Measurements from ENCODE around the gene MESP1. TPM values are rescaled to one million over a fixed set of nuclear protein-coding genes. Genes with fewer than 3 reads are reported as not detected.

The MESP1 gene
- total RNA-seq, 1 donor from 2014 or later, result not detected

- H3K9me3 ChIP-seq (ENCODE audit: low read depth), result no peaks in the 10 kb centered on the region
- no peaks in the 10 kb centered on the region for H3K4me1 ChIP-seq
- Mint-ChIP-seq H3K27ac (no peak overlapping the region), H3K4me3 (no peak overlapping the region), H3K27me3 (ENCODE audit: insufficient read depth, low read depth) (peaks cover 6% of the 10 kb centered on the region), H3K9me3 (no peaks in the 10 kb centered on the region), H3K36me3 (no peaks in the 10 kb centered on the region), H3K4me1 (no peaks in the 10 kb centered on the region)
- H3K4me2 ChIP-seq, result no peak overlapping the region
- H3K27me3 ChIP-seq, result peaks cover 31% of the 10 kb centered on the region
- no peaks in the 10 kb centered on the region for H3K36me3 ChIP-seq
- no peak overlapping the region for H2AFZ ChIP-seq (replicated peaks)
- H3K9ac ChIP-seq, result no peak overlapping the region
- H3K27ac ChIP-seq, result no peak overlapping the region
- H3F3A ChIP-seq (ENCODE audit: low read depth), result no peaks in the 10 kb centered on the region
- no peaks in the 10 kb centered on the region for H4K20me1 ChIP-seq (ENCODE audit: low read depth)
- no peak for DNase-seq (ENCODE audit: low spot score)
- no peaks in the 10 kb centered on the region for H3K79me2 ChIP-seq (ENCODE audit: low read depth)
- H3K4me3 ChIP-seq, result no peak overlapping the region
- TF ChIP-seq EZH2 (IDR thresholded peaks at IDR 0.05) (no peak), EZH2phosphoT487 (IDR thresholded peaks at IDR 0.05) (no peak), CTCF (IDR thresholded peaks at IDR 0.05) (no peak)
Observed at GRCh38 chr15:89707577-89707976, 43.5 kb downstream of the MESP1 start.

- Mint-ChIP-seq H3K36me3 (no peaks in the 10 kb centered on the region), H3K27me3 (ENCODE audit: insufficient read depth, low read depth) (peaks cover 9% of the 10 kb centered on the region), H3K4me3 (no peak overlapping the region), H3K27ac (no peak overlapping the region), H3K4me1 (no peaks in the 10 kb centered on the region), H3K9me3 (no peaks in the 10 kb centered on the region)
- H3K4me3 ChIP-seq, result no peak overlapping the region
- TF ChIP-seq CTCF (IDR thresholded peaks at IDR 0.05) (no peak), EZH2 (IDR thresholded peaks at IDR 0.05) (no peak), EZH2phosphoT487 (IDR thresholded peaks at IDR 0.05) (no peak)
- DNase-seq (ENCODE audit: low spot score), result no peak
- no peaks in the 10 kb centered on the region for H3F3A ChIP-seq (ENCODE audit: low read depth)
- no peak overlapping the region for H2AFZ ChIP-seq (replicated peaks)
- no peak overlapping the region for H3K9ac ChIP-seq
- H3K27me3 ChIP-seq, result peaks cover 46% of the 10 kb centered on the region
- H4K20me1 ChIP-seq (ENCODE audit: low read depth), result no peaks in the 10 kb centered on the region
- no peaks in the 10 kb centered on the region for H3K9me3 ChIP-seq (ENCODE audit: low read depth)
- H3K4me2 ChIP-seq, result no peak overlapping the region
- H3K36me3 ChIP-seq, result no peaks in the 10 kb centered on the region
- no peaks in the 10 kb centered on the region for H3K4me1 ChIP-seq
- H3K79me2 ChIP-seq (ENCODE audit: low read depth), result no peaks in the 10 kb centered on the region
- H3K27ac ChIP-seq, result no peak overlapping the region
Observed at GRCh38 chr15:89704411-89704810, 46.6 kb downstream of the MESP1 start.

Small RNAs within 50 kb of the gene (small RNA-seq; reads per million reads assigned to genes)
- not detected for gene RNU6-132P

Other genes starting within 250 kb of the MESP1 start
- 19.6 and 25.7 TPM in 2 replicates for gene TICRR, start 175.8 kb downstream of the MESP1 start, total RNA-seq (ENCODE audit: low replicate concordance)
- 4.3 and 15.7 TPM in 2 replicates for gene KIF7, start 95.8 kb downstream of the MESP1 start, total RNA-seq (ENCODE audit: low replicate concordance)
- 0.07 and 0.15 TPM in 2 replicates for gene PLIN1, start 71.9 kb downstream of the MESP1 start, total RNA-seq (ENCODE audit: low replicate concordance)
- gene PEX11A, start 60.5 kb downstream of the MESP1 start, total RNA-seq (ENCODE audit: low replicate concordance), result 4.5 and 5.2 TPM in 2 replicates
- gene WDR93, start 60.4 kb downstream of the MESP1 start, total RNA-seq (ENCODE audit: low replicate concordance), result 0.51 and 0.62 TPM in 2 replicates
- gene MESP2, start 25.1 kb upstream of the MESP1 start, total RNA-seq (ENCODE audit: low replicate concordance), result 0.19 TPM in 1 of 2 replicates, not detected in the other
- gene ANPEP, start 63.6 kb upstream of the MESP1 start, total RNA-seq (ENCODE audit: low replicate concordance), result 2.7 and 4.7 TPM in 2 replicates
- 75.3 and 77.1 TPM in 2 replicates for gene AP3S2, start 142.7 kb upstream of the MESP1 start, total RNA-seq (ENCODE audit: low replicate concordance)
- 5.9 and 10.4 TPM in 2 replicates for gene ARPIN, start 161.7 kb upstream of the MESP1 start, total RNA-seq (ENCODE audit: low replicate concordance)

All from neural progenitor cell (in vitro differentiated cells).